DOHH2 (cell line): ENCODE results near the gene GP1BB.

Experiments
- H3F3A ChIP-seq: fragments of 200-600 bp; sonication (generic), shearing (Covaris generic); 2 replicates; pipeline ENCODE4 v1.6.0; 2016; ENCODE audit warnings: antibody characterized with exemption, mild to moderate bottlenecking; ENCODE audit not compliant: control insufficient read depth, insufficient read depth
- H3K27ac ChIP-seq: fragments of 200-600 bp; sonication (generic); 2 replicates; pipeline ENCODE4 v1.5.1; 2014; ENCODE audit warnings: low read depth, mild to moderate bottlenecking, low read length, moderate library complexity
- H3K27me3 ChIP-seq: fragments of 200-600 bp; sonication (generic); 2 replicates; pipeline ENCODE4 v1.6.1; 2014; ENCODE audit warnings: mild to moderate bottlenecking, low read length, mixed read lengths; ENCODE audit not compliant: control insufficient read depth
- H3K36me3 ChIP-seq: fragments of 200-600 bp; sonication (generic); 2 replicates; pipeline ENCODE4 v1.6.1; 2014; ENCODE audit warnings: mild to moderate bottlenecking, low read length, moderate library complexity, mixed read lengths; ENCODE audit not compliant: control insufficient read depth
- H3K4me1 ChIP-seq: fragments of 200-600 bp; sonication (generic); 2 replicates; pipeline ENCODE4 v1.6.1; 2014; ENCODE audit warnings: mild to moderate bottlenecking, low read length, mixed read lengths; ENCODE audit not compliant: control insufficient read depth
- H3K4me2 ChIP-seq: fragments of 200-600 bp; sonication (generic); 2 replicates; pipeline ENCODE4 v1.6.0; 2014; ENCODE audit warnings: mild to moderate bottlenecking, low read length, moderate library complexity
- H3K4me3 ChIP-seq: fragments of 200-600 bp; sonication (generic); 2 replicates; pipeline ENCODE4 v1.5.1; 2014; ENCODE audit warnings: mild to moderate bottlenecking, low read length, mixed read lengths
- H3K79me2 ChIP-seq: fragments of 200-600 bp; sonication (generic); 2 replicates; pipeline ENCODE4 v1.6.1; 2014; ENCODE audit warnings: mild to moderate bottlenecking, low read length, mixed read lengths; ENCODE audit not compliant: control insufficient read depth
- H3K9me2 ChIP-seq: fragments of 200-600 bp; sonication (generic); replicated peaks from 2 replicates; pipeline ENCODE4 v1.6.1; 2014; ENCODE audit warnings: mild to moderate bottlenecking, low read length, mixed read lengths; ENCODE audit not compliant: control insufficient read depth
- H3K9me3 ChIP-seq: fragments of 200-600 bp; sonication (generic); 2 replicates; pipeline ENCODE4 v1.6.1; 2014; ENCODE audit warnings: antibody characterized with exemption, low read length, mixed read lengths; ENCODE audit not compliant: control insufficient read depth, insufficient read depth
- H4K20me1 ChIP-seq: fragments of 200-600 bp; sonication (generic); 2 replicates; pipeline ENCODE4 v1.6.0; 2014; ENCODE audit warnings: low read depth, mild to moderate bottlenecking, antibody characterized with exemption, low read length, moderate library complexity; ENCODE audit not compliant: control insufficient read depth, insufficient read depth
- EZH2phosphoT487 ChIP-seq: fragments of 200-600 bp; sonication (generic); IDR thresholded peaks from 2 replicates; pipeline ENCODE4 v1.6.1; 2017; ENCODE audit warnings: borderline replicate concordance, mild to moderate bottlenecking, antibody characterized with exemption, low read length, moderate library complexity, mixed read lengths
- TF ChIP-seq, protein P1 (sequence below): fragments of 200-600 bp; sonication (generic); IDR thresholded peaks from one replicate; pipeline ENCODE4 v1.5.1; 2014; ENCODE audit warnings: antibody characterized with exemption, mild to moderate bottlenecking, low read depth, low read length; ENCODE audit not compliant: poor library complexity, severe bottlenecking

The GP1BB gene

DNA sequence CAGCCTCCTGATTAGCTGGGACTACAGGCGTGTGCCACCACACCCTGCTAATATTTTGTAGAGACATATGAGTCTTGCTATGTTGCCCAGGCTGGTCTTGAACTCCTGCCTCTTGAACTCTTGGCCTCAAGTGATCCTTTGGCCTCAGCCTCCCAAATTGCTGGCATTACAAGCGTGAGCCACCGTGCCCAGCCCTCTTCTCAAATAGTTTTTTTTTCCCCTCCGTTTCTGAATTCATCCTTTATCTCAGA lies 49.0 kb downstream of the GP1BB start:
- no peak for TF ChIP-seq EZH2phosphoT487
- TF ChIP-seq, protein P1, sequence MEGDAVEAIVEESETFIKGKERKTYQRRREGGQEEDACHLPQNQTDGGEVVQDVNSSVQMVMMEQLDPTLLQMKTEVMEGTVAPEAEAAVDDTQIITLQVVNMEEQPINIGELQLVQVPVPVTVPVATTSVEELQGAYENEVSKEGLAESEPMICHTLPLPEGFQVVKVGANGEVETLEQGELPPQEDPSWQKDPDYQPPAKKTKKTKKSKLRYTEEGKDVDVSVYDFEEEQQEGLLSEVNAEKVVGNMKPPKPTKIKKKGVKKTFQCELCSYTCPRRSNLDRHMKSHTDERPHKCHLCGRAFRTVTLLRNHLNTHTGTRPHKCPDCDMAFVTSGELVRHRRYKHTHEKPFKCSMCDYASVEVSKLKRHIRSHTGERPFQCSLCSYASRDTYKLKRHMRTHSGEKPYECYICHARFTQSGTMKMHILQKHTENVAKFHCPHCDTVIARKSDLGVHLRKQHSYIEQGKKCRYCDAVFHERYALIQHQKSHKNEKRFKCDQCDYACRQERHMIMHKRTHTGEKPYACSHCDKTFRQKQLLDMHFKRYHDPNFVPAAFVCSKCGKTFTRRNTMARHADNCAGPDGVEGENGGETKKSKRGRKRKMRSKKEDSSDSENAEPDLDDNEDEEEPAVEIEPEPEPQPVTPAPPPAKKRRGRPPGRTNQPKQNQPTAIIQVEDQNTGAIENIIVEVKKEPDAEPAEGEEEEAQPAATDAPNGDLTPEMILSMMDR = no peak
- peaks cover 43% of the 10 kb centered on the region for H3K4me1 ChIP-seq
- H3K79me2 ChIP-seq = no peaks in the 10 kb centered on the region
- H3K9me3 ChIP-seq = no peaks in the 10 kb centered on the region
- peaks cover 8% of the 10 kb centered on the region; the same call in 1 of the 2 replicates for H4K20me1 ChIP-seq
- H3F3A ChIP-seq = 0 out of 2 replicates have a peak, but pooled peaks cover 6% of the 10 kb centered on the region
- no peaks in the 10 kb centered on the region for H3K36me3 ChIP-seq
- H3K27ac ChIP-seq = 0 out of 2 replicates have a peak overlapping the region, but pooled peaks have one; percentile 35
- H3K4me2 ChIP-seq = peak overlapping the region; percentile 95
- peak overlapping the region; percentile 74 for H3K4me3 ChIP-seq
- H3K9me2 ChIP-seq = no peaks in the 10 kb centered on the region
- peaks cover 58% of the 10 kb centered on the region for H3K27me3 ChIP-seq

DNA sequence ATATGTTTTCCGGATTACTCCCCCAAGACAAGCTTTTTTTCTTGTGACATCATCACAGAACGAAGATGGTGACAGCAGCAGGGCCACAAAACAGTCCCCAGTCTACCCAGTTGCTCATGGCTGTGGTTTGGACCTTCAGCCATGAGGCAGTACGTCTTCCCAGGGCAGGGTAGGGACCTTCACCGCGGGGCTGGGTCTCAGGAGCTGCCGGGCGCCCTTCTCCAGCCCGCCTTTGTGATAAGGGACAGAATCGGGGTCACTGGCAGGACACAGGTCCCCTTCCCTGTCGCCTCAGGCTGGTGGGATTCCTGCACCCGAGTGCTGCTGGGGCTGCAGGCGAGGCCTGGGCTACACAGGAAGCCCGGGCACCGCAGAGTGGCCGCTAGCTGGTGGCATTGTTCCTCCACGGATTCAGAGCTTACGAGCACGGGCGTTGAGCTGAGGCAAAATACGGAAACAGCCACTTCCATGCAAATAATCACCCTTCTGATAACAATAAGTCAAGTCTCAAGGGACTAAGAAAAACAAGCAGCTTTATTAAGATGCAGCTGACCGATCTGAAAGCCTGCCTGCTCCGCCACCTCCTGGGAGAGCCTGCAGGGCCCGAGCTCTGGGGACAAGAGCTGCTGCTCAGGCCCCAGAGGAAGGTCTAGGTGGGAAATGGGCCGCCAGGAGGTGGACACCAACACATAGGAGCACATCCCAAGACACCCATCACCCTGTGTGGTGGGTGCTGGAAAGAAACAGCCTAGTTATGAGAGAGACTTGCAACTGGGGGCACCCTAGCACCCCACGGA lies 49.5 kb downstream of the GP1BB start:
- Histone ChIP-seq H3K79me2 (no peaks in the 10 kb centered on the region), H3K27me3 (peaks cover 53% of the 10 kb centered on the region), H3K36me3 (no peaks in the 10 kb centered on the region), H3K4me3 (peak overlapping the region; percentile 74), H4K20me1 (peaks cover 8% of the 10 kb centered on the region; the same call in 1 of the 2 replicates), H3K9me3 (no peaks in the 10 kb centered on the region), H3F3A (0 out of 2 replicates have a peak, but pooled peaks cover 6% of the 10 kb centered on the region), H3K27ac (peak overlapping the region; percentile 35), H3K4me1 (peaks cover 43% of the 10 kb centered on the region), H3K9me2 (no peaks in the 10 kb centered on the region), H3K4me2 (peak overlapping the region; percentile 95)
- TF ChIP-seq EZH2phosphoT487 = no peak
- TF ChIP-seq, protein P1 = peak; percentile 51

DNA sequence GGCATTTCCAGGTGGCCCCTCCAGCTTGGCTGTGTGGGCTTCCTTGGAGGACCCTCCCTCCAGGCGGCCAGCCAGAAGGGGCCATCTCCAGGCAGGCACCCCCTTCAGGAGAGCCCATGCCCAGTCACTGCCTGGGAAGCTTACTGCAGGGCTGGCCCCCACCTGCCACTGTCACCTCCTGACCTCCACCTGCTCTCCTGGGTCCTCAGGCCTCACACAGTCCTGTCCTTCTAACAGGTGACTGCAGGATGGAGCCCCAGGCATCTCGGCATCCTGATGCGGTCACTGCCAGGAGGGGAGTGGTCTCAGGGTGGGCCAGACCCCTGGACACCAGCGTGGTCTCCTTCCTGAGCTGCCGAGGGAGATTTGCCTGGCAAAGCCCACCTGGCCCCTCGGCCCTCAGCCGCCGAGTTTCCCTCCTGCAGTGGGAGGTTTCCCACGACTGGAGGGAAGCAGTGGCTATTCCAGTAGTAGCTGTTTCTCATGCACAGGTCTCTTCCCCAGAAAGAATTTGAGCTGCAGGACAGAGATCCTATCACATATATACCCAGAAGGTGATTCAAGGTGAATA lies 50.2 kb downstream of the GP1BB start:
- 0 out of 2 replicates have a peak, but pooled peaks cover 6% of the 10 kb centered on the region for H3F3A ChIP-seq
- peak overlapping the region; percentile 95 for H3K4me2 ChIP-seq
- H3K9me3 ChIP-seq = no peaks in the 10 kb centered on the region
- TF ChIP-seq EZH2phosphoT487 = no peak
- TF ChIP-seq, protein P1 = no peak
- H4K20me1 ChIP-seq = peaks cover 8% of the 10 kb centered on the region; the same call in 1 of the 2 replicates
- no peaks in the 10 kb centered on the region for H3K36me3 ChIP-seq
- no peaks in the 10 kb centered on the region for H3K79me2 ChIP-seq
- H3K27ac ChIP-seq = peak overlapping the region; percentile 35
- H3K27me3 ChIP-seq = peaks cover 46% of the 10 kb centered on the region
- H3K4me3 ChIP-seq = peak overlapping the region; percentile 74
- H3K4me1 ChIP-seq = peaks cover 43% of the 10 kb centered on the region
- H3K9me2 ChIP-seq = no peaks in the 10 kb centered on the region
